K562 (cell line): ENCODE results near the gene ALX3. TPM values are rescaled to one million over a fixed set of nuclear protein-coding genes. Genes with fewer than 3 reads are reported as not detected.

Experiments
- ATAC-seq: fragments of 200-7000 bp; cut with Tn5 transposase; 3 replicates; pipeline ENCODE4 v1.9.1; 2020; ENCODE audit warnings: moderate library complexity
- BruUV-seq: library from RNA; stranded (reverse); fragments of 400-500 nt; replicated peaks from 2 replicates; lab custom pipeline; 2021; lab: Mats Ljungman, UMichigan
- CTCF ChIA-PET: fragments of 300-600 bp; formaldehyde crosslinking; extraction: SDS; loops from one replicate; lab custom pipeline; 2021; ENCODE audit warnings: low intra/inter-chr PET ratio; lab: Yijun Ruan, JAX
- POLR2A ChIA-PET: fragments of 300-600, 350-650 bp; sonication (Branson Sonifier 250); formaldehyde crosslinking; extraction: SDS; loops from one replicate; lab custom pipeline; 2021; ENCODE audit warnings: antibody characterized with exemption, inconsistent platforms; lab: Yijun Ruan, JAX
- DNase-seq, 4 experiments: peaks; one replicate each; pipeline versions ENCODE4 v3.0.0 to v3.0.0-alpha.2; 2011 to 2018; ENCODE audit warnings: low spot score in 3 of 4, mixed read lengths in 3 of 4; ENCODE audit errors: extremely low read depth in 1 of 4
- FAIRE-seq: peaks from 2 replicates; lab custom pipeline; 2011; peaks lifted over from hg19 to GRCh38; lab: Jason Lieb, UNC
- H2AFZ ChIP-seq: 2 replicates; pipeline ENCODE4 v1.6.0; 2011; ENCODE audit warnings: low read depth, low read length, control low read depth, inconsistent platforms
- H3K27ac ChIP-seq: fragments of 200-600 bp; 3 replicates; pipeline ENCODE4 v1.8.0; 2011; ENCODE audit warnings: low read depth, mild to moderate bottlenecking, control low read depth, inconsistent platforms, low read length, moderate library complexity, mixed read lengths; ENCODE audit errors: extremely low read depth
- H3K27me3 ChIP-seq, 2 experiments: fragments of 300-600 bp in 1 of 2; 2 replicates in 1 of 2; 3 replicates in 1 of 2; pipeline versions ENCODE4 v1.6.0 to v1.8.0; 2011; ENCODE audit warnings: inconsistent platforms in 2 of 2, low read length in 2 of 2, mild to moderate bottlenecking in 1 of 2, mixed read lengths in 1 of 2, moderate library complexity in 1 of 2; ENCODE audit not compliant: control insufficient read depth in 2 of 2, insufficient read depth in 2 of 2
- H3K36me3 ChIP-seq: fragments of 300-600 bp; 3 replicates; pipeline ENCODE4 v1.8.0; 2011; ENCODE audit warnings: mild to moderate bottlenecking, low read length, inconsistent platforms; ENCODE audit not compliant: control insufficient read depth, insufficient read depth
- H3K4me1 ChIP-seq, 2 experiments: fragments of 200-600 bp in 1 of 2; replicated peaks in 1 of 2; 2 replicates in 1 of 2; 3 replicates in 1 of 2; pipeline versions ENCODE4 v1.5.1 to v1.8.0; 2011; ENCODE audit warnings: inconsistent platforms in 2 of 2, low read length in 2 of 2, mild to moderate bottlenecking in 1 of 2, mixed read lengths in 1 of 2, moderate library complexity in 1 of 2; ENCODE audit not compliant: control insufficient read depth in 2 of 2, insufficient read depth in 2 of 2
- H3K4me2 ChIP-seq: 2 replicates; pipeline ENCODE4 v1.6.1; 2011; ENCODE audit warnings: low read length, control low read depth, inconsistent platforms, mixed read lengths; ENCODE audit not compliant: insufficient read depth
- H3K4me3 ChIP-seq: fragments of 200-600 bp; sonication (generic), shearing (Covaris generic); 2 replicates; pipeline ENCODE4 v1.5.1; 2016; ENCODE audit warnings: control low read depth, inconsistent platforms
- H3K79me2 ChIP-seq: fragments of 200-600 bp; 3 replicates; pipeline ENCODE4 v1.8.0; 2011; ENCODE audit warnings: low read length, inconsistent platforms; ENCODE audit not compliant: control insufficient read depth, insufficient read depth
- H3K9ac ChIP-seq, 2 experiments: 2 replicates each; pipeline versions ENCODE4 v1.6.0 to v1.6.1; 2011; ENCODE audit warnings: low read depth in 2 of 2, low read length in 2 of 2, control low read depth in 1 of 2, inconsistent platforms in 1 of 2, mild to moderate bottlenecking in 1 of 2, mixed read lengths in 1 of 2; ENCODE audit not compliant: insufficient read depth in 1 of 2
- H3K9me1 ChIP-seq: one replicate; pipeline ENCODE4 v1.6.0; 2011; ENCODE audit warnings: inconsistent platforms, mild to moderate bottlenecking, low read length, moderate library complexity; ENCODE audit not compliant: control insufficient read depth, insufficient read depth
- H3K9me3 ChIP-seq: replicated peaks from 2 replicates; pipeline ENCODE4 v1.5.1; 2011; ENCODE audit warnings: low read depth, low read length, inconsistent platforms; ENCODE audit not compliant: control insufficient read depth, insufficient read depth
- H4K20me1 ChIP-seq: replicated peaks from 2 replicates; pipeline ENCODE4 v1.6.1; 2011; ENCODE audit warnings: low read length, inconsistent platforms, mixed read lengths; ENCODE audit not compliant: control insufficient read depth, insufficient read depth
- DPF2 ChIP-seq: fragments of 450-650 bp; IDR thresholded peaks from 2 replicates; pipeline ENCODE4 v1.6.1; 2016
- EHMT2 ChIP-seq: fragments of 450-650 bp; IDR thresholded peaks from 2 replicates; pipeline ENCODE4 v1.6.1; 2018; ENCODE audit warnings: antibody characterized with exemption
- GATA2 ChIP-seq: sonication (generic); formaldehyde crosslinking; IDR thresholded peaks from 2 replicates; pipeline ENCODE4 v1.4.0; 2020; ENCODE audit warnings: mild to moderate bottlenecking, missing genetic modification reagents
- IFI16 ChIP-seq: fragments of 250-450 bp; sonication (Bioruptor Pico); IDR thresholded peaks from 2 replicates; pipeline ENCODE4 v2.1.2; 2022; ENCODE audit warnings: mild to moderate bottlenecking, inconsistent platforms
- RNF2 ChIP-seq: sonication (generic); IDR thresholded peaks from 2 replicates; pipeline ENCODE4 v1.6.1; 2016
- SP2 ChIP-seq: IDR thresholded peaks from 2 replicates; pipeline ENCODE4 v1.6.1; 2011; ENCODE audit warnings: mild to moderate bottlenecking, low read depth, low read length, moderate library complexity; ENCODE audit not compliant: poor library complexity, severe bottlenecking; ENCODE audit errors: extremely low read depth
- TBL1XR1 ChIP-seq, 2 experiments: IDR thresholded peaks; 2 replicates each; pipeline ENCODE4 v1.6.1; 2012; ENCODE audit warnings: improper control_type of control experiment in 2 of 2, low read length in 2 of 2, mild to moderate bottlenecking in 1 of 2
- ZBTB7A ChIP-seq: IDR thresholded peaks from 2 replicates; pipeline ENCODE4 v1.6.1; 2011; ENCODE audit warnings: low read depth, mild to moderate bottlenecking, low read length, moderate library complexity, borderline replicate concordance; ENCODE audit not compliant: control insufficient read depth
- ZC3H11A ChIP-seq: IDR thresholded peaks from 2 replicates; pipeline ENCODE4 v1.6.1; 2012; ENCODE audit warnings: low read depth, low read length, improper control_type of control experiment
- ZC3H4 ChIP-seq: sonication (generic); formaldehyde crosslinking; IDR thresholded peaks from 2 replicates; pipeline ENCODE4 v1.9.0; 2021; ENCODE audit warnings: missing genetic modification reagents, borderline replicate concordance
- ZFPM2 ChIP-seq: fragments of 250-450 bp; sonication (Bioruptor Pico); IDR thresholded peaks from 2 replicates; pipeline ENCODE4 v1.5.1; 2022; ENCODE audit warnings: mild to moderate bottlenecking
- ZKSCAN1 ChIP-seq: fragments of 150-350 bp; IDR thresholded peaks from 2 replicates; pipeline ENCODE4 v1.6.1; 2016; ENCODE audit warnings: low read depth, low read length
- ZNF140 ChIP-seq: fragments of 250-450 bp; sonication (Bioruptor Pico); IDR thresholded peaks from 2 replicates; pipeline ENCODE4 v1.8.0; 2021; ENCODE audit warnings: moderate library complexity, mild to moderate bottlenecking, inconsistent platforms
- ZNF586 ChIP-seq: fragments of 450-650 bp; formaldehyde crosslinking; conservative IDR thresholded peaks from 2 replicates; pipeline ENCODE4 v1.4.0; 2020; ENCODE audit warnings: mild to moderate bottlenecking, moderate library complexity
- WGBS: fragments of 100-300 bp; shearing (Covaris generic); methylation state at CpG from one replicate; pipeline ENCODE4 v1.1.6; 2016; ENCODE audit warnings: low coverage, mixed read lengths; ENCODE audit not compliant: insufficient coverage; ENCODE audit errors: missing lambda C conversion rate; 5-methylcytosine and 5-hydroxymethylcytosine counted together
- in situ Hi-C: fragments of 300-500 bp; cut with MboI; formaldehyde crosslinking; loops from 4 replicates; pipeline ENCODE4 v1.15.0; 2018; ENCODE audit warnings: inconsistent platforms, mixed read lengths
- intact Hi-C: fragments of 100-400 bp; cut with micrococcal nuclease; formaldehyde crosslinking; loops from 2 replicates; pipeline ENCODE4 v1.14.2; 2022
- polyA plus RNA-seq, 8 experiments: library from polyadenylated mRNA; depleted of rRNA in 4 of 8; stranded (reverse) in 5 of 8; unstranded in 3 of 8; fragments of >200 nt; fragmentation: Nextera tagmentation in 2 of 8; fragmentation: Illumina TruSeq in 1 of 8; extraction: Ambion mirVana in 2 of 8; extraction: Trizol in 1 of 8; gene quantifications; 2 replicates each; pipeline versions ENCODE4 v1.2.1 to v1.2.3, GENCODE V29; 2011 to 2014; ENCODE audit warnings: inconsistent platforms in 1 of 8, missing spikeins in 1 of 8
- total RNA-seq, 7 experiments: library from RNA; depleted of rRNA in 6 of 7; stranded (reverse); fragments of >200 nt in 6 of 7; fragmentation: Illumina TruSeq in 2 of 7; extraction: Trizol in 2 of 7; gene quantifications; 2 replicates each; pipeline versions ENCODE4 v1.2.1 to v1.2.3, GENCODE V29; 2011 to 2021; ENCODE audit warnings: low replicate concordance in 1 of 7
- TF ChIP-seq, protein P1 (sequence below): fragments of 250-450 bp; sonication (Bioruptor Pico); IDR thresholded peaks from 2 replicates; pipeline ENCODE4 v1.8.0; 2021; ENCODE audit warnings: mild to moderate bottlenecking, moderate library complexity
- TF ChIP-seq, protein P2 (sequence below): fragments of 450-650 bp; IDR thresholded peaks from one replicate; pipeline ENCODE4 v1.6.1; 2018; ENCODE audit warnings: mild to moderate bottlenecking, moderate library complexity; ENCODE audit not compliant: partially characterized antibody
- TF ChIP-seq, protein P3 (sequence below): fragments of 450-650 bp; IDR thresholded peaks from 2 replicates; pipeline ENCODE4 v1.7.1; 2018; ENCODE audit warnings: mild to moderate bottlenecking, low read depth; ENCODE audit not compliant: partially characterized antibody

ALX3 gene
- total and polyA plus RNA-seq, 9 of the 15 experiments (the other 6 are each of a cell fraction or from before 2014, with no cell fraction given), result not detected

DNA sequence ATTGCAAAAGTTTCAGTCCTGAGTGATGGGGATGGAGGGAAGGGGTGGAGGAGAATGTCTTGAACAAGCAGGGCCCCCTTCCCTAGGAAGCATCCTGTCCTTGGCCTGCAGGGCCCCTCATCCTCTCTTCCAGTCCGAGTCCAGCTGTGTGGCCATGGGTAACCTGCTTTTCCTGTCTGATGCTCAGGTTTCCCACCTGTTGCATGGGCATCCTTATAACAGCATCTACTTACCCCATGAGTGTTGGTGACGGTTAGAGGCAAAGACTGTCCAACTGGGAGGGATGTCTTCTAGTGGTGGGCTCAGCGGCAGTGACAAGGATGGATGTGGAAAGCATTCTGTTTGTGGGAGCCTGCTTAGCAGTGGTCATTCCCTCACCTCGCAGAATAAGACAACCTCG, 43.7 kb upstream of the ALX3 start:
- Histone ChIP-seq H3K4me2 (no peak overlapping the region), H3K4me3 (no peak overlapping the region), H3K27me3 (peaks cover 35 to 71% of the 10 kb centered on the region in 2 experiments), H4K20me1 (peaks cover 6% of the 10 kb centered on the region), H3K9me1 (no peaks in the 10 kb centered on the region), H2AFZ (no peak overlapping the region), H3K9ac (no peak overlapping the region), H3K27ac (no peak overlapping the region), H3K9me3 (no peaks in the 10 kb centered on the region), H3K36me3 (no peaks in the 10 kb centered on the region), H3K4me1 (no peaks in the 10 kb centered on the region), H3K79me2 (no peaks in the 10 kb centered on the region)
- in situ Hi-C loops (no loop called here), intact Hi-C loops (loop anchor here (5.0 to 10.0 kb wide), 2 partner anchors 337 to 469 kb away; no protein-coding TSS in a partner anchor)
- ChIA-PET POLR2A (interaction anchor here (0.7 kb wide), 1 partner anchor 54 kb away, joined by 3 read pairs; no protein-coding TSS in a partner anchor), CTCF (no interaction called here)
- 0% methylated on average over 5 of the region's 5 CpGs for WGBS
- DNase-seq (no peak), ATAC-seq (no peak), FAIRE-seq (no peak)
- BruUV-seq, result no TSS peak
- TF ChIP-seq EHMT2 (no peak), ZC3H4 (no peak), ZKSCAN1 (no peak), ZNF586 (no peak), GATA2 (CRISPR knock-in tag) (no peak), RNF2 (no peak), TBL1XR1 (IDR thresholded peaks at IDR 0.05; ENCODE audit: low read length in 2 of 2) (no peak), ZNF140 (no peak), IFI16 (CRISPR knock-in tag) (no peak), ZBTB7A (no peak), ZC3H11A (no peak), DPF2 (no peak), SP2 (no peak), ZFPM2 (no peak)
- TF ChIP-seq, protein P1, sequence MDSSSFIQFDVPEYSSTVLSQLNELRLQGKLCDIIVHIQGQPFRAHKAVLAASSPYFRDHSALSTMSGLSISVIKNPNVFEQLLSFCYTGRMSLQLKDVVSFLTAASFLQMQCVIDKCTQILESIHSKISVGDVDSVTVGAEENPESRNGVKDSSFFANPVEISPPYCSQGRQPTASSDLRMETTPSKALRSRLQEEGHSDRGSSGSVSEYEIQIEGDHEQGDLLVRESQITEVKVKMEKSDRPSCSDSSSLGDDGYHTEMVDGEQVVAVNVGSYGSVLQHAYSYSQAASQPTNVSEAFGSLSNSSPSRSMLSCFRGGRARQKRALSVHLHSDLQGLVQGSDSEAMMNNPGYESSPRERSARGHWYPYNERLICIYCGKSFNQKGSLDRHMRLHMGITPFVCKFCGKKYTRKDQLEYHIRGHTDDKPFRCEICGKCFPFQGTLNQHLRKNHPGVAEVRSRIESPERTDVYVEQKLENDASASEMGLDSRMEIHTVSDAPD (CRISPR knock-in tag), result no peak
- TF ChIP-seq, protein P2, sequence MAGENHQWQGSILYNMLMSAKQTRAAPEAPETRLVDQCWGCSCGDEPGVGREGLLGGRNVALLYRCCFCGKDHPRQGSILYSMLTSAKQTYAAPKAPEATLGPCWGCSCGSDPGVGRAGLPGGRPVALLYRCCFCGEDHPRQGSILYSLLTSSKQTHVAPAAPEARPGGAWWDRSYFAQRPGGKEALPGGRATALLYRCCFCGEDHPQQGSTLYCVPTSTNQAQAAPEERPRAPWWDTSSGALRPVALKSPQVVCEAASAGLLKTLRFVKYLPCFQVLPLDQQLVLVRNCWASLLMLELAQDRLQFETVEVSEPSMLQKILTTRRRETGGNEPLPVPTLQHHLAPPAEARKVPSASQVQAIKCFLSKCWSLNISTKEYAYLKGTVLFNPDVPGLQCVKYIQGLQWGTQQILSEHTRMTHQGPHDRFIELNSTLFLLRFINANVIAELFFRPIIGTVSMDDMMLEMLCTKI, result no peak
- TF ChIP-seq, protein P3, sequence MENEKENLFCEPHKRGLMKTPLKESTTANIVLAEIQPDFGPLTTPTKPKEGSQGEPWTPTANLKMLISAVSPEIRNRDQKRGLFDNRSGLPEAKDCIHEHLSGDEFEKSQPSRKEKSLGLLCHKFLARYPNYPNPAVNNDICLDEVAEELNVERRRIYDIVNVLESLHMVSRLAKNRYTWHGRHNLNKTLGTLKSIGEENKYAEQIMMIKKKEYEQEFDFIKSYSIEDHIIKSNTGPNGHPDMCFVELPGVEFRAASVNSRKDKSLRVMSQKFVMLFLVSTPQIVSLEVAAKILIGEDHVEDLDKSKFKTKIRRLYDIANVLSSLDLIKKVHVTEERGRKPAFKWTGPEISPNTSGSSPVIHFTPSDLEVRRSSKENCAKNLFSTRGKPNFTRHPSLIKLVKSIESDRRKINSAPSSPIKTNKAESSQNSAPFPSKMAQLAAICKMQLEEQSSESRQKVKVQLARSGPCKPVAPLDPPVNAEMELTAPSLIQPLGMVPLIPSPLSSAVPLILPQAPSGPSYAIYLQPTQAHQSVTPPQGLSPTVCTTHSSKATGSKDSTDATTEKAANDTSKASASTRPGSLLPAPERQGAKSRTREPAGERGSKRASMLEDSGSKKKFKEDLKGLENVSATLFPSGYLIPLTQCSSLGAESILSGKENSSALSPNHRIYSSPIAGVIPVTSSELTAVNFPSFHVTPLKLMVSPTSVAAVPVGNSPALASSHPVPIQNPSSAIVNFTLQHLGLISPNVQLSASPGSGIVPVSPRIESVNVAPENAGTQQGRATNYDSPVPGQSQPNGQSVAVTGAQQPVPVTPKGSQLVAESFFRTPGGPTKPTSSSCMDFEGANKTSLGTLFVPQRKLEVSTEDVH, result no peak
